Measurements from ENCODE around the gene MRM3. TPM values are rescaled to one million over a fixed set of nuclear protein-coding genes. Genes with fewer than 3 reads are reported as not detected.

The MRM3 gene
- total RNA-seq, 6 experiments from 2014 or later, result 10.0 to 18.1 (median 13.4) TPM

DNA sequence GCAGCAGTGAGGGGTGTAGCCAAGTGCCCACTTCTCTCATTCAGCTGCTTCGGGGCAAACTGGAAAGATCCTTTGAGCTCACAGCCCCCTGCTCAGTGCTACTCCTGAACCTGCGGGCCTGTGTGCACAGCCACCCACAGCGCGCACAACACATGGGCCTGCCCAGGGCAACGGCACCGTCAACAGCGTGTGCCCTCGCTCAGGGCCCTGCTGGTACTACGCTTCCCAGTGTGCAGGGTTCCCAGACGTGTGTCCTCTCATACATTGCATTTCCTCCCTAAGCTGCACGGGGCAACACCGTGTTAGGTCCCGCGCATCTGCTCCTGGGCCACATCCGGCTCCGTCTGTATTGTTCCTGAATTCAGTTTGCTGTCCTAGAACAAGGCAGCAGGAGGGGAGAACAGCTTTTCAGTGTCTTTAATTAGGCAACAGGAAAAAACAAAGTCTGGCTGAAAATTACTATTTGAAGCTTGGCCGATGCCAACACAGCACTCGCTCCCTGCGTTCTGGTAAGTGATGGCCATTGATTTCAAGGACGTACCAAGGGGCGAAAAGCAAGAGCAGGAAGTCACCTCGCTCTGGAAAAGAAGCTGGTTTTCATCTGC, 15.2 kb downstream of the MRM3 start:
- peaks cover 0 to 2% (median 0%) of the 10 kb centered on the region in 4 donors for H3K36me3 ChIP-seq
- peaks cover 0 to 7% (median 0%) of the 10 kb centered on the region in 4 donors for H3K4me1 ChIP-seq
- ATAC-seq (no peak), DNase-seq (no peak)
- intact Hi-C loops (cut with DNase I), result loop anchor here (5.0 to 10.0 kb wide), 2 partner anchors 195 to 257 kb away; no protein-coding TSS in a partner anchor
- no peak overlapping the region for H3K27ac ChIP-seq
- TF ChIP-seq, protein P1, sequence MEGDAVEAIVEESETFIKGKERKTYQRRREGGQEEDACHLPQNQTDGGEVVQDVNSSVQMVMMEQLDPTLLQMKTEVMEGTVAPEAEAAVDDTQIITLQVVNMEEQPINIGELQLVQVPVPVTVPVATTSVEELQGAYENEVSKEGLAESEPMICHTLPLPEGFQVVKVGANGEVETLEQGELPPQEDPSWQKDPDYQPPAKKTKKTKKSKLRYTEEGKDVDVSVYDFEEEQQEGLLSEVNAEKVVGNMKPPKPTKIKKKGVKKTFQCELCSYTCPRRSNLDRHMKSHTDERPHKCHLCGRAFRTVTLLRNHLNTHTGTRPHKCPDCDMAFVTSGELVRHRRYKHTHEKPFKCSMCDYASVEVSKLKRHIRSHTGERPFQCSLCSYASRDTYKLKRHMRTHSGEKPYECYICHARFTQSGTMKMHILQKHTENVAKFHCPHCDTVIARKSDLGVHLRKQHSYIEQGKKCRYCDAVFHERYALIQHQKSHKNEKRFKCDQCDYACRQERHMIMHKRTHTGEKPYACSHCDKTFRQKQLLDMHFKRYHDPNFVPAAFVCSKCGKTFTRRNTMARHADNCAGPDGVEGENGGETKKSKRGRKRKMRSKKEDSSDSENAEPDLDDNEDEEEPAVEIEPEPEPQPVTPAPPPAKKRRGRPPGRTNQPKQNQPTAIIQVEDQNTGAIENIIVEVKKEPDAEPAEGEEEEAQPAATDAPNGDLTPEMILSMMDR (IDR thresholded peaks at IDR 0.05), result no peak
- no peak for TF ChIP-seq POLR2A (IDR thresholded peaks at IDR 0.05)
- no peak overlapping the region for H3K4me3 ChIP-seq
- no peaks in the 10 kb centered on the region for H3K9me3 ChIP-seq
- WGBS (ENCODE audit: insufficient coverage, low coverage, low lambda C conversion rate, missing lambda C conversion rate), result 83% methylated on average over 11 of the region's 22 CpGs
- H3K27me3 ChIP-seq, result no peaks in the 10 kb centered on the region

DNA sequence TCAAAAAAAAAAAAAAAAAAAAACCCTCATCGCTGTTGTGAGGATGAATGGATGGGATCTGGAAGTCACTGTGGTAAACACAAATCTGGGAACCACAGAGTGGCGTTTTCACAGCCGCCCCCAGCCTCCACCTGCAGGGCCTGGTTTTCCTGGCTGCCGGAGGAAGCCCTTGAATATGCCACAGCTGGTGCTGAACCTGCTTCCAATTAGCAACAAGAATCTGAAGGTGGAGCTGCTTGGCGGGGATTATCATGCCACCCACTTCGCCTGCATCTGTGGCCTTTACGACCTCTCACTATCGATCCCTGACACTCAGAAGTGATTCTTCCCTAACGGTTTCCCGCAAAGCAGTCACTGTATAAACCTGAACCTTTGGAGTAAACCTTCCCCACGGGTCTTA, 16.1 kb downstream of the MRM3 start:
- no peak overlapping the region for H3K27ac ChIP-seq
- intact Hi-C loops (cut with DNase I), result loop anchor here (5.0 to 10.0 kb wide), 2 partner anchors 194 to 257 kb away; no protein-coding TSS in a partner anchor
- no peak for ATAC-seq

DNA sequence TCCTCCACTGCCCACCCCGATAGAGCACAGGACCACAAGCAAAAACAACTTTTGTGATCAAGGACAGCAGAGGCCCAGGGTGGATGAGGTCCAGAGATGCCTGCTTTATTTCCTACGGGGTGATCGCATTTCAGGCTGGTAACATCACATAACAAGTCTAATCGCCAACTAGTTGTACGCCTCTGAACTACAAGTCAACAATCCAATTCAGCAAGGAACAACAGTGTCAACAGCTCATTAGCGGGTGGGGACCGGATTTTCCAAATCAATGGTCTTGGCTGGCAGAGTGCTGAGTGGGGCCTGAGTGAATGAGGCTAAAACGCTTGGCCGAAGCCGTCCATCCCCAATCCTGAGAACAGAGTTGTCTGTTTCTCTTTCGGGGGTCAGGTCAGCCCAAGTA, 17.1 kb downstream of the MRM3 start:
- DNase-seq (no peak), ATAC-seq (no peak)
- 90% methylated on average over 4 of the region's 11 CpGs for WGBS (ENCODE audit: insufficient coverage, low coverage, low lambda C conversion rate, missing lambda C conversion rate)
- H3K27ac ChIP-seq, result no peak overlapping the region
- no peaks in the 10 kb centered on the region for H3K27me3 ChIP-seq
- H3K4me1 ChIP-seq, result peaks cover 0 to 7% (median 0%) of the 10 kb centered on the region in 4 donors
- intact Hi-C loops (cut with DNase I), result loop anchor here (5.0 to 10.0 kb wide), 2 partner anchors 193 to 256 kb away; no protein-coding TSS in a partner anchor
- no peaks in the 10 kb centered on the region for H3K36me3 ChIP-seq
- H3K4me3 ChIP-seq, result no peak overlapping the region
- TF ChIP-seq POLR2A (IDR thresholded peaks at IDR 0.05), result no peak
- TF ChIP-seq, protein P1 (IDR thresholded peaks at IDR 0.05), result no peak
- no peaks in the 10 kb centered on the region for H3K9me3 ChIP-seq

More for the DNA sequence above, 16.1 kb downstream of the MRM3 start:
- Histone ChIP-seq H3K9me3 (no peaks in the 10 kb centered on the region), H3K4me1 (peaks cover 0 to 7% (median 0%) of the 10 kb centered on the region in 4 donors), H3K27me3 (no peaks in the 10 kb centered on the region), H3K4me3 (no peak overlapping the region), H3K36me3 (no peaks in the 10 kb centered on the region)
- TF ChIP-seq, protein P1 (IDR thresholded peaks at IDR 0.05), result no peak
- no peak for TF ChIP-seq POLR2A (IDR thresholded peaks at IDR 0.05)
- no peak for DNase-seq
- 54% methylated on average over 6 of the region's 11 CpGs for WGBS (ENCODE audit: insufficient coverage, low coverage, low lambda C conversion rate, missing lambda C conversion rate)

DNA sequence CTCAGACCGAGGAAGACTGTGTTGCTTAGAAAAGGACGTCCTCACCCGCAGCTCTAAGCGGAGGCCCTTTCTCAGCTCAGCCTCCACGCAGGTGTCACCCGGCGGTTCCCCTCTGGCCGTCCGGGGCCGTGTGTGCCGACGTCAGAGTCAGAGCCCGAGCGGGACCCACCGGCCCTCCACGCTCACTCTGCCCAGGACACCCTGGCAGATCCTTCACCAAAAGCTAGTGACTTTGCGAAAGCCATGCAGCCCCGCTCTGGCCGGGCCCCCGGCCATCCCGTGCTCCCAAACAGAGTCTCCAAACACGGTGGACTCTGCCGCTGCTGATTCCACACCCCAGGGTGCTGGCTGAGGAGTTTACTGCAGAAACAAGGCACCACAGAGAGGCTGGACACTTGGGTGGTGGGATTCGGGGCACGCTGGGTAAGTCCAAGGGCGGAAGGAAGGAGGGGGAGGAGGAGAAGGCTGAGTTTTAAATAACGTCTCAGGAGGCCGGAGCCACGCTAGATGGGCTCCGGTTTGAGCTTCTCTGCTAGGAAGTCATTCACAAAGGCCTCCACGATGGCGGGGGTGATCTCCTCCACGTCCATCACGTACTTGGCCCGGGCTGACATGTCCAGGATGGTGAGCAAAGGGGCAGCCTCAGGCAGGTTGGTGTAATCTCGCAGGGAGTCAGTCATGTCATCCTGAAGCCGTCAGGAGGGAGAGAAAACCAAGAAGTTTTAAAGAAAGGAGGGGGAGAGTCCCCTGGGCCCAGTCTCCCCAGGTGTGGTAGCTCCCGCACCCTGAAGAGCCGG, 18.5 kb downstream of the MRM3 start:
- ATAC-seq, result no peak
- Histone ChIP-seq H3K9me3 (no peaks in the 10 kb centered on the region), H3K36me3 (no peaks in the 10 kb centered on the region), H3K4me1 (peaks cover 0 to 3% (median 0%) of the 10 kb centered on the region in 4 donors), H3K27me3 (no peaks in the 10 kb centered on the region), H3K27ac (no peak overlapping the region), H3K4me3 (no peak overlapping the region)
- DNase-seq, result no peak
- no peak for TF ChIP-seq POLR2A (IDR thresholded peaks at IDR 0.05)
- TF ChIP-seq, protein P1 (IDR thresholded peaks at IDR 0.05), result no peak
- intact Hi-C loops (cut with DNase I), result no loop called here
- 69% methylated on average over 11 of the region's 39 CpGs for WGBS (ENCODE audit: insufficient coverage, low coverage, low lambda C conversion rate, missing lambda C conversion rate)
